Nephron (organoid): ENCODE measurements around the gene RASD2.

Experiments used
- H3K27ac Mint-ChIP-seq, 3 experiments: 2 replicates each; pipeline ENCODE4 v1.8.0; 2020; ENCODE audit warnings: mixed read lengths in 3 of 3, mild to moderate bottlenecking in 2 of 3, moderate library complexity in 1 of 3
- H3K27me3 Mint-ChIP-seq: 2 replicates; pipeline ENCODE4 v1.8.0; 2021; ENCODE audit warnings: low read depth, mild to moderate bottlenecking, moderate library complexity, mixed read lengths
- H3K36me3 Mint-ChIP-seq: 2 replicates; pipeline ENCODE4 v1.8.0; 2020; ENCODE audit warnings: low read depth, mixed read lengths
- H3K4me1 Mint-ChIP-seq: 2 replicates; pipeline ENCODE4 v1.8.0; 2020; ENCODE audit warnings: mixed read lengths
- H3K4me3 Mint-ChIP-seq, 3 experiments: 2 replicates each; pipeline ENCODE4 v1.8.0; 2020; ENCODE audit warnings: mild to moderate bottlenecking in 3 of 3, mixed read lengths in 3 of 3, moderate library complexity in 2 of 3
- H3K9me3 Mint-ChIP-seq: 2 replicates; pipeline ENCODE4 v1.8.0; 2020; ENCODE audit warnings: mixed read lengths
- TF ChIP-seq, protein P1 (sequence below), 3 experiments: fragments of 200-600 bp; sonication (generic); IDR thresholded peaks; one replicate each; pipeline ENCODE4 v1.5.0; 2021; ENCODE audit warnings: antibody characterized with exemption in 3 of 3; ENCODE audit not compliant: unreplicated experiment in 3 of 3

RASD2 gene

DNA sequence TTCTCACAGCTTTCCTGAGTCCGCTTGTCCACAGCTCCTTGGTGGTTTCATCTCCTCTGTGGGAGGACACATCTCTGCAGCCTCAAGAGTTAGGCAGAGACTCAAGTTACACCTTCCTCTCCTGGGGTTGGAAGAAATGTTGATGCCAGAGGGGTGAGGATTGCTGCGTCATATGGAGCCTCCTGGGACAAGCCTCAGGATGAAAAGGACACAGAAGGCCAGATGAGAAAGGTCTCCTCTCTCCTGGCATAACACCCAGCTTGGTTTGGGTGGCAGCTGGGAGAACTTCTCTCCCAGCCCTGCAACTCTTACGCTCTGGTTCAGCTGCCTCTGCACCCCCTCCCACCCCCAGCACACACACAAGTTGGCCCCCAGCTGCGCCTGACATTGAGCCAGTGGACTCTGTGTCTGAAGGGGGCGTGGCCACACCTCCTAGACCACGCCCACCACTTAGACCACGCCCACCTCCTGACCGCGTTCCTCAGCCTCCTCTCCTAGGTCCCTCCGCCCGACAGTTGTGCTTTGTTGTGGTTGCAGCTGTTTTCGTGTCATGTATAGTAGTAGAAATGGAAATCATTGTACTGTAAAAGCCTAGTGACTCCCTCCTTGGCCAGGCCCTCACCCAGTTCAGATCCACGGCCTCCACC, 11.7 kb downstream of the RASD2 start:
- Mint-ChIP-seq H3K27me3 (peaks cover 40% of the 10 kb centered on the region), H3K27ac (peak overlapping the region in 1 of 3 experiments; percentile 11), H3K36me3 (no peaks in the 10 kb centered on the region), H3K4me1 (peaks cover 27% of the 10 kb centered on the region), H3K4me3 (no peak overlapping the region), H3K9me3 (no peaks in the 10 kb centered on the region)
- TF ChIP-seq, protein P1, sequence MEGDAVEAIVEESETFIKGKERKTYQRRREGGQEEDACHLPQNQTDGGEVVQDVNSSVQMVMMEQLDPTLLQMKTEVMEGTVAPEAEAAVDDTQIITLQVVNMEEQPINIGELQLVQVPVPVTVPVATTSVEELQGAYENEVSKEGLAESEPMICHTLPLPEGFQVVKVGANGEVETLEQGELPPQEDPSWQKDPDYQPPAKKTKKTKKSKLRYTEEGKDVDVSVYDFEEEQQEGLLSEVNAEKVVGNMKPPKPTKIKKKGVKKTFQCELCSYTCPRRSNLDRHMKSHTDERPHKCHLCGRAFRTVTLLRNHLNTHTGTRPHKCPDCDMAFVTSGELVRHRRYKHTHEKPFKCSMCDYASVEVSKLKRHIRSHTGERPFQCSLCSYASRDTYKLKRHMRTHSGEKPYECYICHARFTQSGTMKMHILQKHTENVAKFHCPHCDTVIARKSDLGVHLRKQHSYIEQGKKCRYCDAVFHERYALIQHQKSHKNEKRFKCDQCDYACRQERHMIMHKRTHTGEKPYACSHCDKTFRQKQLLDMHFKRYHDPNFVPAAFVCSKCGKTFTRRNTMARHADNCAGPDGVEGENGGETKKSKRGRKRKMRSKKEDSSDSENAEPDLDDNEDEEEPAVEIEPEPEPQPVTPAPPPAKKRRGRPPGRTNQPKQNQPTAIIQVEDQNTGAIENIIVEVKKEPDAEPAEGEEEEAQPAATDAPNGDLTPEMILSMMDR (IDR thresholded peaks at IDR 0.05; ENCODE audit: unreplicated experiment in 3 of 3), result no peak

DNA sequence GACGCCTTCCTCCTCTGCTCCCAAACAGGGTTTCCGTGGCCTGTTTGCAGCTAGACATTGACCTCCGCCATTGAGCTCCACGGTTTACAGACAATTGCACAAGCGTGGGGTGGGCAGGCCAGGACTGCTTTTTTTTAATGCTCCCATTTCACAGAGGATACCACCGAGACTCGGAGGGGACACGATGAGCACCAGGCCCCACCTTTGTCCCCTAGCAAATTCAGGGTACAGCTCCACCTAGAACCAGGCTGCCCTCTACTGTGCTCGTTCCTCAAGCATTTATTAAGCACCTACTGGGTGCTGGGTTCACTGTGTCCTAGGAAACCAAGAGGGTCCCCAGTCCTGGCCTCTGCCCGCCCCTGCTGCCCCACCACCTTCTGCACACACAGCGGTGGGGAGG, 12.2 kb downstream of the RASD2 start:
- H3K27me3 Mint-ChIP-seq, result peaks cover 43% of the 10 kb centered on the region
- H3K4me1 Mint-ChIP-seq, result peaks cover 27% of the 10 kb centered on the region
- H3K36me3 Mint-ChIP-seq, result no peaks in the 10 kb centered on the region
- TF ChIP-seq, protein P1 (IDR thresholded peaks at IDR 0.05; ENCODE audit: unreplicated experiment in 3 of 3), result no peak
- no peaks in the 10 kb centered on the region for H3K9me3 Mint-ChIP-seq
- H3K27ac Mint-ChIP-seq, result peak overlapping the region in 1 of 3 experiments; percentile 11
- no peak overlapping the region for H3K4me3 Mint-ChIP-seq

DNA sequence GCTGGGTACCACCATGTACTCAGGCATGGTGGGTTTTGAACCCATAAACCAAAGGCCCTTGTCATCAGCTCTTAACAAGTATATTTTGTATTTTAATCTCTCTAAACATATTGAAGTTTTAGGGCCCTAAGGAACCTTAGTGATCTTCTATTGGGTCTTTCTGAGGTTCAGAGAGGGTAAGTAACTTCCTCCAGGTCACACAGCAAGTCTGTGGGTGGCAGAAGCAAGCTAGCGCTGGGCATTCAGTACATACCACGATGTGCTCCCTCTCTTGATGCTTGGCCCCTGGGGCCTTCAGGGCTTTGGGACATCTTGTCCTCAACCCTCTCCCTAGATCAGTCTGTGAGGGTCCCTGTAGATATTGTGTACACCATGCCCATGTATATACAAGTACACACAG, 12.7 kb downstream of the RASD2 start:
- H3K27ac Mint-ChIP-seq, result no peak overlapping the region
- no peaks in the 10 kb centered on the region for H3K9me3 Mint-ChIP-seq
- H3K27me3 Mint-ChIP-seq, result peaks cover 43% of the 10 kb centered on the region
- H3K36me3 Mint-ChIP-seq, result no peaks in the 10 kb centered on the region
- H3K4me3 Mint-ChIP-seq, result no peak overlapping the region
- TF ChIP-seq, protein P1 (IDR thresholded peaks at IDR 0.05; ENCODE audit: unreplicated experiment in 3 of 3), result no peak
- H3K4me1 Mint-ChIP-seq, result peaks cover 27% of the 10 kb centered on the region

DNA sequence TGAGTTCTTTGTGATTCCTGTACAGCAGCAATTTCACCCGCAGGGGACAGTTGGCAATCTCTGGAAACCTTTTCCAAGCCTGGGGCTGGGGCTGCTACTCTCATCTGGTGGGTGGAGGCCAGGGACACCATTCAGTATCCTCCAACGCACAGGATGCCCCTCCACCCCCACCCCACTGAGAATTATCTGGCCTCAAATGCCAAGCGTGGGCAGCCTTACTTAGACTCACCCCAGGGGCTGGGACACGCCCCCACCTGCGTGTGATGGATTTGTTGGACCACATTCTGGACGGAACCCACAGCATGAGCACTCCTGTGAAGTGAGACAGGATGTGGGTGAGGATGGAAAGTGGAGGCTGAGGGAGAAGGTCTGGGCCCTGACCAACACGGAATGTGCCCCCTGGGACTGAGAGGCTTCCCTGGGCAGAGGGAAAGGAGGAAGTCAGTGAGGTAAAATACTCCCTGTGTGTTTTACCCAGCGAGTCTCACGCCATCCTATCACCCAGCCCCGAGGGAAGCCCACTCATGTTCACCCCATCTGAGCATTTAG, 13.7 kb downstream of the RASD2 start:
- H3K4me1 Mint-ChIP-seq, result peaks cover 19% of the 10 kb centered on the region
- TF ChIP-seq, protein P1 (IDR thresholded peaks at IDR 0.05; ENCODE audit: unreplicated experiment in 3 of 3), result no peak
- no peaks in the 10 kb centered on the region for H3K9me3 Mint-ChIP-seq
- H3K27ac Mint-ChIP-seq, result no peak overlapping the region
- no peak overlapping the region for H3K4me3 Mint-ChIP-seq
- peaks cover 35% of the 10 kb centered on the region for H3K27me3 Mint-ChIP-seq
- H3K36me3 Mint-ChIP-seq, result no peaks in the 10 kb centered on the region

DNA sequence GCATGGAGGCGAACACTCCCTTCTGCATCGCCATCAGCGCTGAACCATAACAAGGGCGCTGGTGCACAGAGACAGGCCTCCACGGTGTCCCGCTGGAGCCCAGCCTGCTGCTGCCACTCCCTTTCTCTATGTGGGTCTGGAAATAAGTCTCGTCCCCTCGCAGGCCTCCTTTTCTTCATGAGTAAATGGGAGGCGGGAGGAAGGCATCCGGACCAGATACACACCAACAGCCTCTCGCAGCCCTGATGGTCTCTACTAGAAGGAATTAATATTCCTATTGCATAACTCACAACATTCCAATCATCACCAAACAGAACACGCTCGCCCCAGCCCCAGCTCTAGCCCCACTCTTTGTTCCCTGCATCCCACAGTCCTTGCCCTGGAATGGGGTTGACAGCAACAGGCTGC, 14.9 kb downstream of the RASD2 start:
- Mint-ChIP-seq H3K27me3 (peaks cover 40% of the 10 kb centered on the region), H3K27ac (peak overlapping the region; percentile 33 to 53 (median 50)), H3K4me3 (no peak overlapping the region), H3K4me1 (peaks cover 17% of the 10 kb centered on the region), H3K36me3 (no peaks in the 10 kb centered on the region), H3K9me3 (peaks cover 6% of the 10 kb centered on the region)
- TF ChIP-seq, protein P1 (IDR thresholded peaks at IDR 0.05; ENCODE audit: unreplicated experiment in 3 of 3), result no peak
